Neural cell (in vitro differentiated cells): Measurements from ENCODE around the gene PTPRT.

Experiments
- CTCF ChIP-seq: fragments of 450-650 bp; IDR thresholded peaks from 2 replicates; pipeline ENCODE4 v1.5.1; 2014; ENCODE audit warnings: antibody characterized with exemption, mild to moderate bottlenecking, moderate library complexity; ENCODE audit not compliant: poor library complexity, severe bottlenecking
- EP300 ChIP-seq: fragments of 450-650 bp; conservative IDR thresholded peaks from 2 replicates; pipeline ENCODE4 v1.6.1; 2014; ENCODE audit warnings: antibody characterized with exemption, mild to moderate bottlenecking, moderate library complexity; ENCODE audit not compliant: poor library complexity, severe bottlenecking
- EZH2 ChIP-seq: fragments of 200-600, 300-800 bp; shearing (Covaris generic), sonication (generic); IDR thresholded peaks from 2 replicates; pipeline ENCODE4 v1.6.1; 2014; ENCODE audit warnings: antibody characterized with exemption, low read length, borderline replicate concordance, mild to moderate bottlenecking; ENCODE audit not compliant: insufficient read depth, poor library complexity, severe bottlenecking
- MXI1 ChIP-seq: fragments of 450-650 bp; conservative IDR thresholded peaks from 2 replicates; pipeline ENCODE4 v1.6.1; 2014; ENCODE audit warnings: antibody characterized with exemption, mild to moderate bottlenecking; ENCODE audit not compliant: poor library complexity, severe bottlenecking
- POLR2AphosphoS5 ChIP-seq: IDR thresholded peaks from 2 replicates; pipeline ENCODE4 v1.6.1; 2012
- RAD21 ChIP-seq: fragments of 450-650 bp; conservative IDR thresholded peaks from 2 replicates; pipeline ENCODE4 v1.6.1; 2014; ENCODE audit warnings: antibody characterized with exemption, mild to moderate bottlenecking, moderate library complexity
- REST ChIP-seq: IDR thresholded peaks from 2 replicates; pipeline ENCODE4 v1.6.1; 2012; ENCODE audit warnings: borderline replicate concordance
- SMC3 ChIP-seq: fragments of 450-650 bp; conservative IDR thresholded peaks from 2 replicates; pipeline ENCODE4 v1.6.1; 2014; ENCODE audit warnings: antibody characterized with exemption, mild to moderate bottlenecking, moderate library complexity; ENCODE audit not compliant: poor library complexity
- TAF1 ChIP-seq: IDR thresholded peaks from 2 replicates; pipeline ENCODE4 v1.6.1; 2012; ENCODE audit warnings: low read depth

- TF ChIP-seq REST, result no peak
- no peak for TF ChIP-seq CTCF
- no peak for TF ChIP-seq EP300
- TF ChIP-seq EZH2, result no peak
- TF ChIP-seq POLR2AphosphoS5, result no peak
- TF ChIP-seq SMC3, result no peak
- TF ChIP-seq RAD21, result no peak
- TF ChIP-seq TAF1, result no peak
- no peak for TF ChIP-seq MXI1
Observed at GRCh38 chr20:42118001-42118400, 1071.7 kb downstream of the PTPRT start.
